ENCODE results near the gene IBTK.
"Not testable (repeated sequence)": the region's sequence is repeated elsewhere in the genome, so short reads cannot be mapped to it uniquely, and the experiment has no call there.

IBTK gene

GRCh38 chr6:82247505-82248272, at the start of gene IBTK:
Gene IBTK, minus strand, starts transcription at chr6:82247744. Its CDS starts 7,258 bp downstream, at chr6:82240486.
- no peaks in the 10 kb centered on the region for H3K27me3 ChIP-seq (ENCODE audit: control insufficient read depth, insufficient read depth, low read length)
- peaks cover 2% of the 10 kb centered on the region for H3K36me3 ChIP-seq (ENCODE audit: control insufficient read depth, low read depth, low read length)
- peaks cover 12% of the 10 kb centered on the region for H3K4me1 ChIP-seq (ENCODE audit: control insufficient read depth, low read depth, low read length)
- no peaks in the 10 kb centered on the region for H3K9me3 ChIP-seq (ENCODE audit: control insufficient read depth, low read depth, low read length)
- H3K9ac ChIP-seq (ENCODE audit: low read length) = peak within 1 kb of the TSS; percentile 89
- H3K4me3 ChIP-seq (ENCODE audit: low read length) = peak within 1 kb of the TSS; percentile 95
- peak within 1 kb of the TSS; percentile 80 for H3K27ac ChIP-seq (ENCODE audit: low read length)

DNA sequence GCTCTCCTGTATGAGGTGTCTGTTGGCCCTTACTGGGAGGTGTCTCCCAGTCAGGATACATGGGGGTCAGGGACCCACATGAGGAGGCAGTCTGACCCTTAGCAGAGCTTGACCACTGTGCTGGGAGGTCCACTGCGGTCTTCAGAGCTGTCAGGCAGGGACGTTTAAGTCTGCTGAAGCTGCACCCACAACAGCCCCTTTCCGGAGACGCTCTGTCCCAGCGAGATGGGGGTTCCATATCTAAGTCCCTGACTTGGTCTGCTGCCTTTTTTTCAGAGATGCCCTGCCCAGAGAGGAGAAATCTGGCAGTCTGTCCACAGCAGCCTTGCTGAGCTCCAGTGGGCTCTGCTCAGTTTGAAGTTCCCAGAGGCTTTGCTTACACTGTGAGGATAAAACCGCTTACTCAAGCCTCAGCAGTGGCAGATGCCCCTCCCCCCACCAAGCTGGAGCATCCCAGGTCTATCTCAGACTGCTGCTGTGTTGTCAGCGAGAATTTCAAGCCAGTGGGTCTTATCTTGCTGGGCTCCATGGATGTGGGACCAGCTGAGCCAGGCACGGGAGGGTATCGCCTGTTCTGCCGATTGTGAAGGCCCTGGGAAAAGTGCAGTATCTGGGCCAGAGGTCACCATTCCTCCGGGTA, 36.3 kb upstream of the IBTK start:
- H3K36me3 ChIP-seq (ENCODE audit: control insufficient read depth, low read depth, low read length) = no peaks in the 10 kb centered on the region
- H3K27ac ChIP-seq (ENCODE audit: low read length) = no peak overlapping the region
- H3K4me1 ChIP-seq (ENCODE audit: control insufficient read depth, low read depth, low read length) = peaks cover 4% of the 10 kb centered on the region
- H3K9me3 ChIP-seq (ENCODE audit: control insufficient read depth, low read depth, low read length) = no peaks in the 10 kb centered on the region
- no peaks in the 10 kb centered on the region for H3K27me3 ChIP-seq (ENCODE audit: control insufficient read depth, insufficient read depth, low read length)
- no peak overlapping the region for H3K4me3 ChIP-seq (ENCODE audit: low read length)
- H3K9ac ChIP-seq (ENCODE audit: low read length) = no peak overlapping the region

- not testable (repeated sequence) for H3K36me3 ChIP-seq (ENCODE audit: control insufficient read depth, low read depth, low read length); H3K4me1 ChIP-seq (ENCODE audit: control insufficient read depth, low read depth, low read length); H3K27ac ChIP-seq (ENCODE audit: low read length); H3K9me3 ChIP-seq (ENCODE audit: control insufficient read depth, low read depth, low read length); H3K27me3 ChIP-seq (ENCODE audit: control insufficient read depth, insufficient read depth, low read length); H3K9ac ChIP-seq (ENCODE audit: low read length); H3K4me3 ChIP-seq (ENCODE audit: low read length)
Measured at GRCh38 chr6:82281550-82281949, 34.0 kb upstream of the IBTK start.

- Histone ChIP-seq H3K9ac (ENCODE audit: low read length) (no peak overlapping the region), H3K27ac (ENCODE audit: low read length) (no peak overlapping the region), H3K9me3 (ENCODE audit: control insufficient read depth, low read depth, low read length) (no peaks in the 10 kb centered on the region), H3K4me3 (ENCODE audit: low read length) (no peak overlapping the region), H3K27me3 (ENCODE audit: control insufficient read depth, insufficient read depth, low read length) (no peaks in the 10 kb centered on the region), H3K36me3 (ENCODE audit: control insufficient read depth, low read depth, low read length) (no peaks in the 10 kb centered on the region), H3K4me1 (ENCODE audit: control insufficient read depth, low read depth, low read length) (no peaks in the 10 kb centered on the region)
Measured at GRCh38 chr6:82277686-82278085, 30.1 kb upstream of the IBTK start.

GRCh38 chr6:82275686-82276085, 28.1 kb upstream of the IBTK start:
- H3K4me1 ChIP-seq (ENCODE audit: control insufficient read depth, low read depth, low read length) = peaks cover 9% of the 10 kb centered on the region
- H3K9me3 ChIP-seq (ENCODE audit: control insufficient read depth, low read depth, low read length) = no peaks in the 10 kb centered on the region
- no peak overlapping the region for H3K4me3 ChIP-seq (ENCODE audit: low read length)
- no peaks in the 10 kb centered on the region for H3K36me3 ChIP-seq (ENCODE audit: control insufficient read depth, low read depth, low read length)
- H3K27ac ChIP-seq (ENCODE audit: low read length) = no peak overlapping the region
- H3K9ac ChIP-seq (ENCODE audit: low read length) = no peak overlapping the region
- H3K27me3 ChIP-seq (ENCODE audit: control insufficient read depth, insufficient read depth, low read length) = no peaks in the 10 kb centered on the region

DNA sequence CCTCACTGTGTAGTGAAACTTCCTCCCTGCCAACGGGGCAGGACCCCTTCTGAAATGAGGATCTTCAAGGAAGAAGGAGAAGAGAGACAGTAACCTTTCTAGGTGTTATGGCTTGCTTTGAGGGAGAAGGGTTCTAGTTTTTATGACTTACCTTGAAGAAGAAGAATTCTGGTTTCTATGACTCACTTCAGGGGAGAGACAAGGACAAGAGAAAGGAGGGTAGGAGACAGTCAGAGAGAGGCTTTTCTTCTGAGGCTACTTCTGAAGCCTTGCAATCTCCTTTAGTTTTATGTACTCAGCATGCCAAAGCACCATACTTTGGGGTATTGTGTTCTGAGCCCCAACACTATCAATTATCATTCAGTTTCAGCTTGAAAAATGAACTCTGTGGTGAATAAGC, 25.8 kb upstream of the IBTK start:
- H3K36me3 ChIP-seq (ENCODE audit: control insufficient read depth, low read depth, low read length) = no peaks in the 10 kb centered on the region
- H3K9me3 ChIP-seq (ENCODE audit: control insufficient read depth, low read depth, low read length) = no peaks in the 10 kb centered on the region
- no peak overlapping the region for H3K9ac ChIP-seq (ENCODE audit: low read length)
- H3K4me3 ChIP-seq (ENCODE audit: low read length) = no peak overlapping the region
- peaks cover 13% of the 10 kb centered on the region for H3K4me1 ChIP-seq (ENCODE audit: control insufficient read depth, low read depth, low read length)
- no peak overlapping the region for H3K27ac ChIP-seq (ENCODE audit: low read length)
- no peaks in the 10 kb centered on the region for H3K27me3 ChIP-seq (ENCODE audit: control insufficient read depth, insufficient read depth, low read length)

DNA sequence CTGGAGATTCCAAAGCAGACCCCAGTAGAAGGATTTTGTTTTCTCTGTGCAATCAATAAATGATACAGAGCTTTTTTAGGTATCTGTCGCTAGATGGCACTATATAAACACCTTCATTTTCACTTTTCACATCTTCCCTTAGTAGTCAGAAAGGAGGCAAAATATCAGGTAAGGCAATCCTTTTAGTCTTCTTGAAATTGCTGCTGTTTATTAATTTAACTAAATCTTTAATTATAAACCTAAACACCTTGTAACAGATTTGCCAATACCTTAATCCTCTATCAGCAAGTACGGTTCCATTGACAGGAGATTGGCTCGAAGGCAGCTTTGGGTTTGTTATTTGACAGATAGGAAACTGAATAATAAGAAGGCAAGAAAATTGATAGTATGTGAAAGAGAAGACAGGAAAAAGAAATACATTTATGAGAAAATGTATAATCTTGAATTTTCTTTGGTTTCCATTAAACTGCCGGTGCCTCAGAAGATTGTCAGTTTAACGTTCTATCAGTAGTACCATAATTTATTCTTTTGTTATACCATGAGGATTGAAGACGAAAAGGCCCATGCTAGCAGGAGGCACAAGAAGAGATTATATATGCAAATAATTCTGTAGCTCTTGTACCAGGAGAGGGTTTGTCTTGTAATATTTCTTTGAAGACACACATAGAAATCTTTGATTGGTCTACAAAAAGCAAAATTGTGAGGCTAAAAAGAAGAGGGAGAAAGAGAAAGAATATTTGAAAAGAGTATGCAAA, 23.5 kb upstream of the IBTK start:
- peaks cover 13% of the 10 kb centered on the region for H3K4me1 ChIP-seq (ENCODE audit: control insufficient read depth, low read depth, low read length)
- no peaks in the 10 kb centered on the region for H3K9me3 ChIP-seq (ENCODE audit: control insufficient read depth, low read depth, low read length)
- H3K4me3 ChIP-seq (ENCODE audit: low read length) = no peak overlapping the region
- H3K27ac ChIP-seq (ENCODE audit: low read length) = no peak overlapping the region
- no peaks in the 10 kb centered on the region for H3K36me3 ChIP-seq (ENCODE audit: control insufficient read depth, low read depth, low read length)
- no peak overlapping the region for H3K9ac ChIP-seq (ENCODE audit: low read length)
- H3K27me3 ChIP-seq (ENCODE audit: control insufficient read depth, insufficient read depth, low read length) = no peaks in the 10 kb centered on the region

DNA sequence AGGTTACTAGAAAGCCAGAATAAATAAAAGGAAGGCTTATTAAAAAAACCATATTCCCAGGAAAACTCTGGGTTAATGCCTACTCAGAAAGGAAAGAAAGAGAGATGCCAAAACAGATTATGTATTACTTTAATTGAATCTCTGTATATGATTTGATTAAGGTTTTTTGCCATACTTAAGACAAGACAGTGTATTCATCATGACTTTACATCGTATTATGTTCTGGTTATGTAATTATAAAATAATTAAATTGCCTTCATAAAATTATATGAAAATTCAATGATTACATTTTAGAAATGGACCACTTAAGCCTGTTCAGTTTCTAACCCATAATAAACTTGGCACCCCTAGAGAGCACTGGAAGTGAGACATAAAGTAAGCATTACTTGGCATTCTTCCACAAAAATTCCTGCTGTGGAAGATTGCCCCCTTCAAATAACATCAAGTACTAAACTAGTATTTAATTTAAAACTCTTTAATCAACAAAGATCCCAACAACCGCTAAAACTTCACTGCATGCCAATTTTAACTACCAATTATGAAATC, 20.8 kb upstream of the IBTK start:
- no peaks in the 10 kb centered on the region for H3K27me3 ChIP-seq (ENCODE audit: control insufficient read depth, insufficient read depth, low read length)
- no peak overlapping the region for H3K4me3 ChIP-seq (ENCODE audit: low read length)
- H3K27ac ChIP-seq (ENCODE audit: low read length) = no peak overlapping the region
- H3K36me3 ChIP-seq (ENCODE audit: control insufficient read depth, low read depth, low read length) = no peaks in the 10 kb centered on the region
- no peaks in the 10 kb centered on the region for H3K9me3 ChIP-seq (ENCODE audit: control insufficient read depth, low read depth, low read length)
- no peak overlapping the region for H3K9ac ChIP-seq (ENCODE audit: low read length)
- H3K4me1 ChIP-seq (ENCODE audit: control insufficient read depth, low read depth, low read length) = peaks cover 20% of the 10 kb centered on the region

GRCh38 chr6:82264824-82265223, 17.3 kb upstream of the IBTK start:
- Histone ChIP-seq H3K4me3 (ENCODE audit: low read length) (no peak overlapping the region), H3K36me3 (ENCODE audit: control insufficient read depth, low read depth, low read length) (no peaks in the 10 kb centered on the region), H3K27ac (ENCODE audit: low read length) (peak overlapping the region; percentile 51), H3K4me1 (ENCODE audit: control insufficient read depth, low read depth, low read length) (peaks cover 22% of the 10 kb centered on the region), H3K9me3 (ENCODE audit: control insufficient read depth, low read depth, low read length) (no peaks in the 10 kb centered on the region), H3K9ac (ENCODE audit: low read length) (no peak overlapping the region), H3K27me3 (ENCODE audit: control insufficient read depth, insufficient read depth, low read length) (no peaks in the 10 kb centered on the region)

DNA sequence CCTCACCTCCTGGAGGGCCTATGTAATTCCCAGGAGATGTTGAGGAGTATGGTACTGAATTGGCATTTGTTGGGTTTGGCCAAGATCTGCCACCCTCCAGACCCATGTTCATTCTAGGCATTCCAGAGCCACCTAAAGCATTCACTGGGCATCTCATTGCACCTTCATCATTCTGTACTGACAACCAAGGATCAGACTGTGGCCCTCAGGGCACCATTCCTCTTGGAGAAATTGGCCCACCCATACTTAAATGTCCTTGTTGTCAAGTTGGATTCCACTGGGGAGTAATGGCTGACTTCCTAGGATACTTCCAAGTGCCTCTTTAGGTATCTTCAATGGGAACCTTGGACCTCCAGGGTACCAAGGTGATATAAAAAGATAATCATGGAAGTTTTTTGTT, 16.8 kb upstream of the IBTK start:
- Histone ChIP-seq H3K9me3 (ENCODE audit: control insufficient read depth, low read depth, low read length) (no peaks in the 10 kb centered on the region), H3K27ac (ENCODE audit: low read length) (peak overlapping the region; percentile 51), H3K4me1 (ENCODE audit: control insufficient read depth, low read depth, low read length) (peaks cover 18% of the 10 kb centered on the region)

DNA sequence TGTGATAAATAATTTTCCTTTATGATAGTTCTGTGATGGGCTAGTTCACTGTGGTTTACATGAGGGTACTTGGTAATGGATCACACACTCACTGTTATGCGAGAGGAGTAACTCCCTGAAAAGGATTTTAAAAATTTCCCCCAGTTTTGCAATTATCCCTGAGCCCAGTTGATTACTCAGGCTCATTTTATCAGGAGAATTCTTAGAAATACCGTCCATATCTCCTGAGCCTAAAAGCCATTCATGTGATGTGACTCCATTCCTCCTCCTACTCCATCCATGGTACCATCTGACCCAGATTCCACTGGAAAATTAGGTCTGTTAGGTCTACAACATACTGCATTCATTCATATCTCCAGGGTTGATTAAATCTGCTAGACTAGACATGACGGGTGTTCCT, 16.4 kb upstream of the IBTK start:
- Histone ChIP-seq H3K9ac (ENCODE audit: low read length) (no peak overlapping the region), H3K4me3 (ENCODE audit: low read length) (no peak overlapping the region), H3K9me3 (ENCODE audit: control insufficient read depth, low read depth, low read length) (no peaks in the 10 kb centered on the region), H3K27ac (ENCODE audit: low read length) (no peak overlapping the region), H3K27me3 (ENCODE audit: control insufficient read depth, insufficient read depth, low read length) (no peaks in the 10 kb centered on the region), H3K36me3 (ENCODE audit: control insufficient read depth, low read depth, low read length) (no peaks in the 10 kb centered on the region), H3K4me1 (ENCODE audit: control insufficient read depth, low read depth, low read length) (peaks cover 18% of the 10 kb centered on the region)

More for the DNA sequence above, 16.8 kb upstream of the IBTK start:
- no peaks in the 10 kb centered on the region for H3K36me3 ChIP-seq (ENCODE audit: control insufficient read depth, low read depth, low read length)
- no peaks in the 10 kb centered on the region for H3K27me3 ChIP-seq (ENCODE audit: control insufficient read depth, insufficient read depth, low read length)
- H3K4me3 ChIP-seq (ENCODE audit: low read length) = no peak overlapping the region
- no peak overlapping the region for H3K9ac ChIP-seq (ENCODE audit: low read length)
